ENCODE data around the gene PLA2G2A.

PLA2G2A gene

GRCh38 chr1:19981170-19981506 lies 1.7 kb upstream of the PLA2G2A start:
- Mint-ChIP-seq H3K36me3 (no peaks in the 10 kb centered on the region), H3K27ac (no peak overlapping the region), H3K4me1 (no peaks in the 10 kb centered on the region), H3K9me3 (no peaks in the 10 kb centered on the region), H3K27me3 (peaks cover 26% of the 10 kb centered on the region), H3K4me3 (no peak overlapping the region)
- no peak for ATAC-seq

- Mint-ChIP-seq H3K9me3 (no peaks in the 10 kb centered on the region), H3K4me3 (no peak overlapping the region), H3K27me3 (peaks cover 26% of the 10 kb centered on the region), H3K4me1 (no peaks in the 10 kb centered on the region), H3K36me3 (no peaks in the 10 kb centered on the region), H3K27ac (no peak overlapping the region)
- peak; percentile 4 for ATAC-seq
Measured at GRCh38 chr1:19980314-19980713, 896 bp upstream of the PLA2G2A start.

GRCh38 chr1:19978143-19978542 lies 1.3 kb downstream of the PLA2G2A start:
- Mint-ChIP-seq H3K27me3 (peaks cover 26% of the 10 kb centered on the region), H3K4me1 (no peaks in the 10 kb centered on the region), H3K36me3 (no peaks in the 10 kb centered on the region), H3K27ac (no peak overlapping the region), H3K4me3 (no peak overlapping the region), H3K9me3 (no peaks in the 10 kb centered on the region)
- no peak for ATAC-seq

- peaks cover 31% of the 10 kb centered on the region for H3K27me3 Mint-ChIP-seq
- no peak for ATAC-seq
- no peak overlapping the region for H3K4me3 Mint-ChIP-seq
- H3K27ac Mint-ChIP-seq = no peak overlapping the region
- no peaks in the 10 kb centered on the region for H3K4me1 Mint-ChIP-seq
- no peaks in the 10 kb centered on the region for H3K36me3 Mint-ChIP-seq
- no peaks in the 10 kb centered on the region for H3K9me3 Mint-ChIP-seq
Measured at GRCh38 chr1:19976317-19977003, 3.0 kb downstream of the PLA2G2A start.

- no peaks in the 10 kb centered on the region for H3K9me3 Mint-ChIP-seq
- H3K4me3 Mint-ChIP-seq = no peak overlapping the region
- H3K36me3 Mint-ChIP-seq = no peaks in the 10 kb centered on the region
- no peak overlapping the region for H3K27ac Mint-ChIP-seq
- ATAC-seq = no peak
- H3K4me1 Mint-ChIP-seq = no peaks in the 10 kb centered on the region
- H3K27me3 Mint-ChIP-seq = peaks cover 40% of the 10 kb centered on the region
Measured at GRCh38 chr1:19975423-19976193, 3.8 kb downstream of the PLA2G2A start.

- H3K27ac Mint-ChIP-seq = no peak overlapping the region
- ATAC-seq = peak; percentile 63
- peaks cover 40% of the 10 kb centered on the region for H3K27me3 Mint-ChIP-seq
- H3K9me3 Mint-ChIP-seq = no peaks in the 10 kb centered on the region
- no peaks in the 10 kb centered on the region for H3K4me1 Mint-ChIP-seq
- no peaks in the 10 kb centered on the region for H3K36me3 Mint-ChIP-seq
- H3K4me3 Mint-ChIP-seq = no peak overlapping the region
Measured at GRCh38 chr1:19974822-19975416, 4.5 kb downstream of the PLA2G2A start.

- no peaks in the 10 kb centered on the region for H3K36me3 Mint-ChIP-seq
- peaks cover 45% of the 10 kb centered on the region for H3K27me3 Mint-ChIP-seq
- no peaks in the 10 kb centered on the region for H3K4me1 Mint-ChIP-seq
- H3K9me3 Mint-ChIP-seq = no peaks in the 10 kb centered on the region
- H3K4me3 Mint-ChIP-seq = no peak overlapping the region
- H3K27ac Mint-ChIP-seq = no peak overlapping the region
- no peak for ATAC-seq
Measured at GRCh38 chr1:19973616-19974015, 5.8 kb downstream of the PLA2G2A start.

- H3K36me3 Mint-ChIP-seq = no peaks in the 10 kb centered on the region
- no peak overlapping the region for H3K27ac Mint-ChIP-seq
- H3K9me3 Mint-ChIP-seq = no peaks in the 10 kb centered on the region
- H3K27me3 Mint-ChIP-seq = peaks cover 36% of the 10 kb centered on the region
- no peak overlapping the region for H3K4me3 Mint-ChIP-seq
- ATAC-seq = no peak
- H3K4me1 Mint-ChIP-seq = no peaks in the 10 kb centered on the region
Measured at GRCh38 chr1:19971664-19972063, 7.8 kb downstream of the PLA2G2A start.

- no peaks in the 10 kb centered on the region for H3K4me1 Mint-ChIP-seq
- H3K27me3 Mint-ChIP-seq = peaks cover 40% of the 10 kb centered on the region
- H3K4me3 Mint-ChIP-seq = no peak overlapping the region
- no peaks in the 10 kb centered on the region for H3K36me3 Mint-ChIP-seq
- no peak overlapping the region for H3K27ac Mint-ChIP-seq
- ATAC-seq = no peak
- H3K9me3 Mint-ChIP-seq = no peaks in the 10 kb centered on the region
Measured at GRCh38 chr1:19969898-19970660, 9.3 kb downstream of the PLA2G2A start.

- Mint-ChIP-seq H3K27me3 (peaks cover 60% of the 10 kb centered on the region), H3K9me3 (peaks cover 5% of the 10 kb centered on the region), H3K36me3 (no peaks in the 10 kb centered on the region), H3K27ac (no peak overlapping the region), H3K4me1 (no peaks in the 10 kb centered on the region), H3K4me3 (no peak overlapping the region)
- ATAC-seq = no peak
Measured at GRCh38 chr1:19967808-19968207, 11.6 kb downstream of the PLA2G2A start.

- Mint-ChIP-seq H3K27me3 (peaks cover 45% of the 10 kb centered on the region), H3K27ac (no peak overlapping the region), H3K9me3 (peaks cover 5% of the 10 kb centered on the region), H3K4me3 (no peak overlapping the region), H3K4me1 (peaks cover 7% of the 10 kb centered on the region), H3K36me3 (no peaks in the 10 kb centered on the region)
- ATAC-seq = no peak
Measured at GRCh38 chr1:19964542-19964941, 14.9 kb downstream of the PLA2G2A start.

- no peak overlapping the region for H3K4me3 Mint-ChIP-seq
- H3K27me3 Mint-ChIP-seq = peaks cover 42% of the 10 kb centered on the region
- H3K36me3 Mint-ChIP-seq = no peaks in the 10 kb centered on the region
- no peak for ATAC-seq
- peaks cover 7% of the 10 kb centered on the region for H3K4me1 Mint-ChIP-seq
- H3K9me3 Mint-ChIP-seq = peaks cover 5% of the 10 kb centered on the region
- H3K27ac Mint-ChIP-seq = no peak overlapping the region
Measured at GRCh38 chr1:19963636-19964035, 15.8 kb downstream of the PLA2G2A start.

GRCh38 chr1:19960591-19960990 lies 18.8 kb downstream of the PLA2G2A start:
- Mint-ChIP-seq H3K4me3 (no peak overlapping the region), H3K9me3 (peaks cover 5% of the 10 kb centered on the region), H3K27me3 (peaks cover 52% of the 10 kb centered on the region), H3K36me3 (no peaks in the 10 kb centered on the region), H3K27ac (no peak overlapping the region), H3K4me1 (peaks cover 7% of the 10 kb centered on the region)
- ATAC-seq = peak; percentile 27

- no peak for ATAC-seq
- H3K27me3 Mint-ChIP-seq = peaks cover 38% of the 10 kb centered on the region
- peaks cover 10% of the 10 kb centered on the region for H3K9me3 Mint-ChIP-seq
- no peak overlapping the region for H3K27ac Mint-ChIP-seq
- H3K4me3 Mint-ChIP-seq = no peak overlapping the region
- H3K36me3 Mint-ChIP-seq = no peaks in the 10 kb centered on the region
- H3K4me1 Mint-ChIP-seq = peaks cover 7% of the 10 kb centered on the region
Measured at GRCh38 chr1:19957779-19958178, 21.6 kb downstream of the PLA2G2A start.

GRCh38 chr1:19955534-19956170 lies 23.8 kb downstream of the PLA2G2A start:
- Mint-ChIP-seq H3K27ac (no peak overlapping the region), H3K4me1 (peaks cover 2% of the 10 kb centered on the region), H3K27me3 (peaks cover 44% of the 10 kb centered on the region), H3K36me3 (no peaks in the 10 kb centered on the region), H3K4me3 (no peak overlapping the region), H3K9me3 (peaks cover 10% of the 10 kb centered on the region)
- no peak for ATAC-seq

All from stimulated activated memory B cell treated with anti-CD40 and anti-IgM and Interleukin-4, amounts not matched to agents 10 μg/mL and 1 μg/mL and 100 μg/mL, for 72 hours (primary cell).